Progenitor cell of endocrine pancreas (in vitro differentiated cells): Measurements from ENCODE around the gene PPP1R2B. TPM values are rescaled to one million over a fixed set of nuclear protein-coding genes. Genes with fewer than 3 reads are reported as not detected.
A peak's percentile ranks its signal among the peaks of the same experiment; 100 is the strongest.

ENCODE experiments used
- DNase-seq: peaks from one replicate; pipeline ENCODE4 v3.0.0; 2021; ENCODE audit warnings: low spot score; ENCODE audit not compliant: unreplicated experiment
- H3K27ac Mint-ChIP-seq: 2 replicates; pipeline ENCODE4 v1.8.0; 2021; ENCODE audit warnings: mild to moderate bottlenecking, moderate library complexity, mixed read lengths
- H3K27me3 Mint-ChIP-seq: 2 replicates; pipeline ENCODE4 v1.8.0; 2021; ENCODE audit warnings: mixed read lengths
- H3K36me3 Mint-ChIP-seq: 2 replicates; pipeline ENCODE4 v1.8.0; 2022; ENCODE audit warnings: mixed read lengths; ENCODE audit not compliant: insufficient read depth
- H3K4me1 Mint-ChIP-seq: 2 replicates; pipeline ENCODE4 v1.8.0; 2021; ENCODE audit warnings: low read depth, mixed read lengths
- H3K4me3 Mint-ChIP-seq: 2 replicates; pipeline ENCODE4 v1.8.0; 2021; ENCODE audit warnings: low read depth, mild to moderate bottlenecking, moderate library complexity, mixed read lengths
- H3K9me3 Mint-ChIP-seq: 2 replicates; pipeline ENCODE4 v1.8.0; 2021; ENCODE audit warnings: low read depth, mixed read lengths
- total RNA-seq: library from RNA; stranded (reverse); gene quantifications from 2 replicates; pipeline ENCODE4 v1.2.1, GENCODE V29; 2021
- TF ChIP-seq, protein P1 (sequence below): fragments of 200-600 bp; sonication (generic); IDR thresholded peaks from one replicate; pipeline ENCODE4 v1.5.0; 2021; ENCODE audit warnings: antibody characterized with exemption, mild to moderate bottlenecking; ENCODE audit not compliant: unreplicated experiment

PPP1R2B gene
- total RNA-seq, 1 donor from 2014 or later, result not detected

DNA sequence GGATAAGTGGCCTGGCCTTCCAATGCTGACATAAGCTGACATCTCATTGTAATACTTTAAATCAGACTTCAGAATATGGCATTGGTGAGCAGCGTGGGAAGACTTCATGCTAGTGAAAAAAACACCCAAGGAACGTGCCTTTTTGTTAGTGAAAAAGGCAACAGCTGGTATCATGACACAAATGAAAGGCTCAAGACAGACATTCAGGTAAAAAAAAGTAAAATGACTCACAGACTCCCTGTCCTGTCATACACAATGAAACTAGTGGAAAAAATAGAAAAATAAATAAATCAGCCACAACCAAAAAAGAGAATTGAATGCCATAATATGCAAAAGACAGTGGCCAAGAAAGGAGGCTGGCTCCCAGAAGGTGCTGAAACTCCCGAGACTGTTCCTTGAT, 24.4 kb upstream of the PPP1R2B start:
- TF ChIP-seq, protein P1, sequence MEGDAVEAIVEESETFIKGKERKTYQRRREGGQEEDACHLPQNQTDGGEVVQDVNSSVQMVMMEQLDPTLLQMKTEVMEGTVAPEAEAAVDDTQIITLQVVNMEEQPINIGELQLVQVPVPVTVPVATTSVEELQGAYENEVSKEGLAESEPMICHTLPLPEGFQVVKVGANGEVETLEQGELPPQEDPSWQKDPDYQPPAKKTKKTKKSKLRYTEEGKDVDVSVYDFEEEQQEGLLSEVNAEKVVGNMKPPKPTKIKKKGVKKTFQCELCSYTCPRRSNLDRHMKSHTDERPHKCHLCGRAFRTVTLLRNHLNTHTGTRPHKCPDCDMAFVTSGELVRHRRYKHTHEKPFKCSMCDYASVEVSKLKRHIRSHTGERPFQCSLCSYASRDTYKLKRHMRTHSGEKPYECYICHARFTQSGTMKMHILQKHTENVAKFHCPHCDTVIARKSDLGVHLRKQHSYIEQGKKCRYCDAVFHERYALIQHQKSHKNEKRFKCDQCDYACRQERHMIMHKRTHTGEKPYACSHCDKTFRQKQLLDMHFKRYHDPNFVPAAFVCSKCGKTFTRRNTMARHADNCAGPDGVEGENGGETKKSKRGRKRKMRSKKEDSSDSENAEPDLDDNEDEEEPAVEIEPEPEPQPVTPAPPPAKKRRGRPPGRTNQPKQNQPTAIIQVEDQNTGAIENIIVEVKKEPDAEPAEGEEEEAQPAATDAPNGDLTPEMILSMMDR, result no peak
- no peak overlapping the region for H3K27ac Mint-ChIP-seq
- H3K4me1 Mint-ChIP-seq, result peaks cover 6% of the 10 kb centered on the region
- H3K9me3 Mint-ChIP-seq, result peaks cover 8% of the 10 kb centered on the region
- DNase-seq, result no peak
- peaks cover 2% of the 10 kb centered on the region for H3K36me3 Mint-ChIP-seq
- no peaks in the 10 kb centered on the region for H3K27me3 Mint-ChIP-seq
- H3K4me3 Mint-ChIP-seq, result no peak overlapping the region

DNA sequence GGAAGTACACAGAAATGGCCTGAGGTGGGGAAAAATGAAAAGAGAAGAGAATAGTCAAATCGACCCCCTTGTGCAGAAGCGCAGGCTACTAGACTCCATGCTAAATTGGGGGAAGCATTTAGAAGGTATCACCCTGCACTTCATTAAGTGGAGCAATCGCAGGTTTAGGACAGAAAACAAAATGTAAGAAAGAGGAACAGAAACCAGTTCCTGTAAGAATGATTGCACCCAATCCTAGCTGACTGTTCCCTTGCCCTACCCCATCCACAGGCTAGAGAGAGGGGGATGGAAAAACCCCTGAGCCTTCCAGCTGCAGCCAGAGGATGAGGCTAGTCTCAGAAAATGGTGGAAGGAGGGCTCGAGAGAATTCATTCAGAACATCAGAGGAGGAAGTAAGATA, 23.9 kb upstream of the PPP1R2B start:
- Mint-ChIP-seq H3K9me3 (peaks cover 8% of the 10 kb centered on the region), H3K4me3 (no peak overlapping the region), H3K27me3 (no peaks in the 10 kb centered on the region), H3K27ac (no peak overlapping the region), H3K4me1 (peaks cover 4% of the 10 kb centered on the region), H3K36me3 (peaks cover 2% of the 10 kb centered on the region)
- TF ChIP-seq, protein P1, result no peak
- no peak for DNase-seq

- Mint-ChIP-seq H3K4me1 (no peaks in the 10 kb centered on the region), H3K36me3 (no peaks in the 10 kb centered on the region), H3K9me3 (no peaks in the 10 kb centered on the region), H3K4me3 (no peak overlapping the region), H3K27ac (no peak overlapping the region), H3K27me3 (no peaks in the 10 kb centered on the region)
- TF ChIP-seq, protein P1, result no peak
- no peak for DNase-seq
These were observed 15.2 kb upstream of the PPP1R2B start for GRCh38 chr5:156834916-156835315.

- TF ChIP-seq, protein P1, result peak; percentile 26
- Mint-ChIP-seq H3K27ac (no peak overlapping the region), H3K4me3 (no peak overlapping the region), H3K36me3 (no peaks in the 10 kb centered on the region), H3K4me1 (no peaks in the 10 kb centered on the region), H3K27me3 (no peaks in the 10 kb centered on the region), H3K9me3 (no peaks in the 10 kb centered on the region)
- DNase-seq, result no peak
These were observed 14.2 kb upstream of the PPP1R2B start for GRCh38 chr5:156835905-156836304.

- H3K36me3 Mint-ChIP-seq, result no peaks in the 10 kb centered on the region
- no peaks in the 10 kb centered on the region for H3K4me1 Mint-ChIP-seq
These were observed 13.2 kb upstream of the PPP1R2B start for GRCh38 chr5:156836846-156837245.

More at GRCh38 chr5:156836846-156837245, 13.2 kb upstream of the PPP1R2B start:
- no peak for DNase-seq
- Mint-ChIP-seq H3K27me3 (no peaks in the 10 kb centered on the region), H3K4me3 (no peak overlapping the region), H3K9me3 (no peaks in the 10 kb centered on the region), H3K27ac (no peak overlapping the region)
- TF ChIP-seq, protein P1, result no peak
